Measurements from ENCODE around the gene MRPL32. TPM values are rescaled to one million over a fixed set of nuclear protein-coding genes. Genes with fewer than 3 reads are reported as not detected.

The MRPL32 gene
- total RNA-seq, 1 experiment from 2014 or later: 101 TPM

GRCh38 chr7:42980084-42980483 lies 47.9 kb downstream of the MRPL32 start:
- no peak for DNase-seq

More at GRCh38 chr7:42980084-42980483, 47.9 kb downstream of the MRPL32 start:
- peaks cover 0 to 7% (median 0%) of the 10 kb centered on the region in 3 experiments; a peak in 2 of 7 replicates for H3K36me3 Mint-ChIP-seq (ENCODE audit: insufficient read depth in 1 of 3, low read depth in 3 of 3)
- no peak overlapping the region for H2BK15ac ChIP-seq (ENCODE audit: low read depth, low read length)
- no peak overlapping the region for H2BK12ac ChIP-seq (ENCODE audit: insufficient read length, low read depth, low read length)
- no peak overlapping the region for H2AK5ac ChIP-seq (ENCODE audit: insufficient read length, low read length)
- no peak overlapping the region for H4K5ac ChIP-seq (ENCODE audit: insufficient read length, low read depth, low read length)
- H3K27ac ChIP-seq (ENCODE audit: insufficient read length, low read depth, low read length): no peak overlapping the region
- no peak overlapping the region for H3K14ac ChIP-seq (ENCODE audit: insufficient read depth, low read length)
- H3K4ac ChIP-seq (ENCODE audit: low read depth, low read length): no peak overlapping the region
- H3K56ac ChIP-seq (ENCODE audit: insufficient read length, low read depth, low read length): no peak overlapping the region
- H3K23me2 ChIP-seq (ENCODE audit: insufficient read length, low read depth, low read length, poor library complexity, severe bottlenecking): no peaks in the 10 kb centered on the region
- no peaks in the 10 kb centered on the region for H4K20me1 ChIP-seq (ENCODE audit: control insufficient read depth, insufficient read depth, insufficient read length)
- no peak overlapping the region for H4K8ac ChIP-seq (replicated peaks; ENCODE audit: insufficient read length, low read depth, low read length)
- H2BK20ac ChIP-seq (ENCODE audit: low read depth, low read length, poor library complexity, severe bottlenecking): no peak overlapping the region
- no peak overlapping the region for H2BK5ac ChIP-seq (ENCODE audit: insufficient read length, low read length)
- H3K27me3 Mint-ChIP-seq (ENCODE audit: low read depth): no peaks in the 10 kb centered on the region
- no peak overlapping the region for H3K18ac ChIP-seq (ENCODE audit: insufficient read length, low read depth, low read length)
- no peak overlapping the region for H4K91ac ChIP-seq (ENCODE audit: insufficient read length, low read depth, low read length)
- H3K9me3 ChIP-seq (ENCODE audit: control insufficient read depth, low read depth, low read length): no peaks in the 10 kb centered on the region
- no peak overlapping the region for H2AFZ ChIP-seq (ENCODE audit: low read length)
- H2BK120ac ChIP-seq (ENCODE audit: low read depth, low read length, poor library complexity, severe bottlenecking): no peak overlapping the region
- no peak overlapping the region for H3K27ac Mint-ChIP-seq
- H3K4me1 ChIP-seq (ENCODE audit: insufficient read depth, low read length): no peaks in the 10 kb centered on the region; the same call in none of the 2 replicates
- no peaks in the 10 kb centered on the region for H3K4me1 Mint-ChIP-seq
- H3K23ac ChIP-seq (ENCODE audit: insufficient read length, low read depth, low read length): no peak overlapping the region
- no peak overlapping the region for H3K9ac ChIP-seq (ENCODE audit: extremely low read depth, insufficient read length, low read length)
- H3K4me3 Mint-ChIP-seq: no peak overlapping the region
- no CpG with 5 or more reads among the region's 2 CpGs for WGBS (ENCODE audit: extremely low coverage, insufficient read length, low lambda C conversion rate)
- H3K9me3 Mint-ChIP-seq: peaks cover 6 to 10% of the 10 kb centered on the region in 2 experiments; a peak in 4 of 5 replicates
- no peak for TF ChIP-seq CTCF (conservative IDR thresholded peaks at IDR 0.05)
- H3K79me2 ChIP-seq (ENCODE audit: insufficient read depth, low read length): no peaks in the 10 kb centered on the region
- H3K4me2 ChIP-seq (ENCODE audit: insufficient read depth, insufficient read length, low read length): no peak overlapping the region
- no peaks in the 10 kb centered on the region for H3K79me1 ChIP-seq (ENCODE audit: insufficient read depth, low read depth, low read length, poor library complexity, severe bottlenecking)
- no peaks in the 10 kb centered on the region for H3K27me3 ChIP-seq (ENCODE audit: insufficient read depth, low read length)
- no peak overlapping the region for H3T11ph ChIP-seq (ENCODE audit: low read length)

Measured in H9 (cell line).